Fibroblast of the aortic adventitia (primary cell): Measurements from ENCODE around the gene ID2. TPM values are rescaled to one million over a fixed set of nuclear protein-coding genes. Genes with fewer than 3 reads are reported as not detected.
A peak's percentile ranks its signal among the peaks of the same experiment; 100 is the strongest.

Source experiments
- DNase-seq: peaks from one replicate; pipeline ENCODE4 v3.0.0-alpha.2; 2010; ENCODE audit warnings: low read depth
- H3K4me3 ChIP-seq: 2 replicates; pipeline ENCODE4 v1.5.1; 2011; ENCODE audit warnings: low read depth, mild to moderate bottlenecking, control low read depth, low read length, moderate library complexity
- total RNA-seq: library from RNA; depleted of rRNA; stranded (reverse); fragments of >200 nt; gene quantifications from 2 replicates; pipeline ENCODE4 v1.2.3, GENCODE V29; 2012; ENCODE audit warnings: low replicate concordance
- TF ChIP-seq, protein P1 (sequence below): IDR thresholded peaks from 2 replicates; pipeline ENCODE4 v1.5.1; 2011; ENCODE audit warnings: mild to moderate bottlenecking, low read length, control low read depth, inconsistent platforms; ENCODE audit not compliant: insufficient read depth

Gene ID2
- total RNA-seq, 1 donor, result 207 TPM

DNA sequence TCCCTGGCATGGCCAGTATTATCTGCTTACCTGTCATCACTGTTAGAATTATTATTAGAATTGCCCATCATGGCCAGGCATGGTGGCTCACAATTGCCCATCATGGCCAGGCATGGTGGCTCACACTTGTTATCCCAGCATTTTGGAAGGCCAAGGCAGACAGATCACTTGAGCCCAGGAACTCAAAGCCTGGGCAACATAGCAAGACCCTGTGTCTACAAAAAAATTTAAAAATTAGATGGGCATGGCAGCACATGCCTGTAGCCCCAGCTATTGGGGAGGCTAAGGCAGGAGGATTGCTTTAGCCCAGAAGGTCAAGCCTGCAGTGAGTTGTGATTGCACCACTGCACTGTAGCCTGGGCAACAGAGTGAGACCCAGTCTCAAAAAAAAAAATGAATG, 27.4 kb upstream of the ID2 start:
- DNase-seq, result no peak
- no peak overlapping the region for H3K4me3 ChIP-seq
- TF ChIP-seq, protein P1, sequence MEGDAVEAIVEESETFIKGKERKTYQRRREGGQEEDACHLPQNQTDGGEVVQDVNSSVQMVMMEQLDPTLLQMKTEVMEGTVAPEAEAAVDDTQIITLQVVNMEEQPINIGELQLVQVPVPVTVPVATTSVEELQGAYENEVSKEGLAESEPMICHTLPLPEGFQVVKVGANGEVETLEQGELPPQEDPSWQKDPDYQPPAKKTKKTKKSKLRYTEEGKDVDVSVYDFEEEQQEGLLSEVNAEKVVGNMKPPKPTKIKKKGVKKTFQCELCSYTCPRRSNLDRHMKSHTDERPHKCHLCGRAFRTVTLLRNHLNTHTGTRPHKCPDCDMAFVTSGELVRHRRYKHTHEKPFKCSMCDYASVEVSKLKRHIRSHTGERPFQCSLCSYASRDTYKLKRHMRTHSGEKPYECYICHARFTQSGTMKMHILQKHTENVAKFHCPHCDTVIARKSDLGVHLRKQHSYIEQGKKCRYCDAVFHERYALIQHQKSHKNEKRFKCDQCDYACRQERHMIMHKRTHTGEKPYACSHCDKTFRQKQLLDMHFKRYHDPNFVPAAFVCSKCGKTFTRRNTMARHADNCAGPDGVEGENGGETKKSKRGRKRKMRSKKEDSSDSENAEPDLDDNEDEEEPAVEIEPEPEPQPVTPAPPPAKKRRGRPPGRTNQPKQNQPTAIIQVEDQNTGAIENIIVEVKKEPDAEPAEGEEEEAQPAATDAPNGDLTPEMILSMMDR, result no peak

- no peak overlapping the region for H3K4me3 ChIP-seq
- peak; percentile 65 for DNase-seq
- TF ChIP-seq, protein P1, result no peak
These were observed 25.7 kb upstream of the ID2 start for GRCh38 chr2:8656160-8656641.

- TF ChIP-seq, protein P1, result no peak
- DNase-seq, result no peak
- H3K4me3 ChIP-seq, result no peak overlapping the region
These were observed 25.0 kb upstream of the ID2 start for GRCh38 chr2:8656811-8657210.

GRCh38 chr2:8657423-8658062, 24.3 kb upstream of the ID2 start:
- TF ChIP-seq, protein P1, result no peak
- no peak for DNase-seq
- no peak overlapping the region for H3K4me3 ChIP-seq

GRCh38 chr2:8658064-8658862, 23.6 kb upstream of the ID2 start:
- TF ChIP-seq, protein P1, result no peak
- no peak for DNase-seq
- H3K4me3 ChIP-seq, result no peak overlapping the region

DNA sequence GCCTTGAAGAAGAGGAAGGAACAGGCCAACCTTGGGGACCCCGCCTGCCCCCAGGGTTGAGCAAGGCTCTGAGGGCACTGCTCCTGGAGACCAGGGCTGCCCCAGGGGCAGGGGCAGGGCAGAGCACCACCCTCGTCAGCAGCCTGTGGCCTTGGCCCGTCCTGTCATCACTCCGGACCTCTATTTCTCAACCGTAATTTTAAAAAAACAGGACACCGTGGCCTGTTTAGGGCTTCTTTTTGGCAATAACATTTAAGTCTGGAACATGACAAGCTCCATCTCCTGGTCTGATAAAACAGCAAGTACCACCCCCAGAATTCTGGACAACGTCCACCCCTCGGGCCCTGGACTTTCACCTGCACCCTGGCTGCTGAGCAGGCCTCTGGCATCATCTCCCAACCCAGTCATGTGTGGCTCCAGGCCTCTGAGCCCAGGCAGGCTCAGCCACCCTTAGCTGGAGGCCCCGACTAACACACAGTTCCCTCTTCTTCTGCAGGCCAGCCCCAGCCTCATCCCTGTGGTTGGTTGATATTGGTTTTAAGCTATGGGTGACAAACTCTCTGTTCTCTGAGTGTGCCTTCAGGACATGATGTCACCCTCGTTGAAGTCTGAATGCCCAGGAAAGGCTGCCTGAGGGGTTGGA, 22.6 kb upstream of the ID2 start:
- DNase-seq, result no peak
- no peak overlapping the region for H3K4me3 ChIP-seq
- TF ChIP-seq, protein P1, result no peak
